H1 (cell line): ENCODE results near the gene MS4A15.

Experiments used
- CTCF ChIP-seq, 3 experiments: IDR thresholded peaks; 1 replicate in 2 of 3; 2 replicates in 1 of 3; pipeline versions ENCODE4 v1.5.1 to v1.6.1; 2011; ENCODE audit warnings: low read length in 3 of 3, mild to moderate bottlenecking in 3 of 3, inconsistent platforms in 2 of 3, low read depth in 1 of 3, moderate library complexity in 1 of 3; ENCODE audit not compliant: insufficient read depth in 1 of 3; ENCODE audit errors: control extremely low read depth in 1 of 3
- FOSL1 ChIP-seq: IDR thresholded peaks from 2 replicates; pipeline ENCODE4 v1.6.1; 2011; ENCODE audit warnings: mild to moderate bottlenecking, low read depth, low read length, moderate library complexity; ENCODE audit not compliant: insufficient read depth
- MAFK ChIP-seq: IDR thresholded peaks from 2 replicates; pipeline ENCODE4 v1.6.1; 2012; ENCODE audit warnings: low read depth, mild to moderate bottlenecking, improper control_type of control experiment, low read length
- MAX ChIP-seq: IDR thresholded peaks from 2 replicates; pipeline ENCODE4 v1.6.1; 2012; ENCODE audit warnings: inconsistent platforms
- SIN3A ChIP-seq, 2 experiments: IDR thresholded peaks in 1 of 2; conservative IDR thresholded peaks in 1 of 2; 2 replicates each; pipeline ENCODE4 v1.6.1; 2011 to 2012; ENCODE audit warnings: low read length in 2 of 2, improper control_type of control experiment in 1 of 2, low read depth in 1 of 2, mild to moderate bottlenecking in 1 of 2
- SUZ12 ChIP-seq: fragments of 200-600 bp; sonication (generic); IDR thresholded peaks from 2 replicates; pipeline ENCODE4 v1.6.1; 2012; ENCODE audit warnings: mild to moderate bottlenecking, inconsistent platforms, low read length, moderate library complexity, mixed read lengths

GRCh38 chr11:60740573-60740972, 16.1 kb upstream of the MS4A15 start:
- TF ChIP-seq MAX = no peak
- TF ChIP-seq FOSL1 = no peak
- no peak for TF ChIP-seq SIN3A (conservative IDR thresholded peaks at IDR 0.05 in 1 of 2, IDR thresholded peaks at IDR 0.05 in 1 of 2; ENCODE audit: low read depth in 1 of 2, low read length in 2 of 2)
- no peak for TF ChIP-seq CTCF (IDR thresholded peaks at IDR 0.05; ENCODE audit: control extremely low read depth in 1 of 3, insufficient read depth in 1 of 3, low read depth in 1 of 3, low read length in 3 of 3)
- no peak for TF ChIP-seq SUZ12
- TF ChIP-seq MAFK = no peak
